ENCODE results near the gene GPR162. TPM values are rescaled to one million over a fixed set of nuclear protein-coding genes. Genes with fewer than 3 reads are reported as not detected.

Gene GPR162
- total and polyA plus RNA-seq, 10 of the 15 experiments (the other 5 are each of a cell fraction or from before 2014, with no cell fraction given), result not detected

GRCh38 chr12:6873094-6874014 is 51.7 kb downstream of the GPR162 start, which contains the start of gene SPSB2 (continued):
- peak; percentile 79 for TF ChIP-seq SP1 (IDR thresholded peaks at IDR 0.05; ENCODE audit: low read depth, low read length)
- no peak for TF ChIP-seq FOXM1 (IDR thresholded peaks at IDR 0.05; ENCODE audit: low read depth, low read length)
- no peak for TF ChIP-seq DPF2 (IDR thresholded peaks at IDR 0.05)
- no peak for TF ChIP-seq ZNF217 (IDR thresholded peaks at IDR 0.05)
- no peak for TF ChIP-seq NR2C1 (IDR thresholded peaks at IDR 0.05)
- TF ChIP-seq E2F4 (IDR thresholded peaks at IDR 0.05; ENCODE audit: low read depth, low read length), result no peak
- TF ChIP-seq SUZ12 (IDR thresholded peaks at IDR 0.05; ENCODE audit: unreplicated experiment), result no peak
- no peak for TF ChIP-seq RBBP5 (conservative IDR thresholded peaks at IDR 0.05)
- TF ChIP-seq RELB (IDR thresholded peaks at IDR 0.05; ENCODE audit: low read depth), result no peak
- peak; percentile 22; the same call in 1 of the 2 replicates for TF ChIP-seq SMARCA5 (IDR thresholded peaks at IDR 0.05)
- no peak for TF ChIP-seq STAT1 (conservative IDR thresholded peaks at IDR 0.05)
- TF ChIP-seq MYC (IDR thresholded peaks at IDR 0.05; ENCODE audit: insufficient read depth, insufficient read length, insufficient replicate concordance, low read length, severe bottlenecking), result no peak
- TF ChIP-seq ATF7 (IDR thresholded peaks at IDR 0.05; ENCODE audit: low read depth), result no peak
- TF ChIP-seq ETV6 (conservative IDR thresholded peaks at IDR 0.05 in 1 of 2, IDR thresholded peaks at IDR 0.05 in 1 of 2; ENCODE audit: borderline replicate concordance in 1 of 2, low read depth in 1 of 2), result no peak
- no peak for TF ChIP-seq NFIC (IDR thresholded peaks at IDR 0.05; ENCODE audit: low read depth, low read length)
- TF ChIP-seq ZNF274 (IDR thresholded peaks at IDR 0.05; ENCODE audit: insufficient read depth, insufficient read length), result no peak
- TF ChIP-seq ZBTB11 (CRISPR knock-in tag; IDR thresholded peaks at IDR 0.05), result peak; percentile 49; the same call in 1 of the 2 replicates
- TF ChIP-seq TARDBP (IDR thresholded peaks at IDR 0.05; ENCODE audit: borderline replicate concordance), result no peak
- TF ChIP-seq RB1 (IDR thresholded peaks at IDR 0.05; ENCODE audit: borderline replicate concordance), result no peak
- no peak for TF ChIP-seq EED (IDR thresholded peaks at IDR 0.05; ENCODE audit: low read depth)
- TF ChIP-seq HSF1 (IDR thresholded peaks at IDR 0.05; ENCODE audit: low read depth, low read length), result no peak
- no peak for TF ChIP-seq BMI1 (IDR thresholded peaks at IDR 0.05; ENCODE audit: borderline replicate concordance)

Measured in GM12878 (cell line).